SK-N-SH (cell line): Measurements from ENCODE around the gene CDH24. TPM values are rescaled to one million over a fixed set of nuclear protein-coding genes. Genes with fewer than 3 reads are reported as not detected.

Source experiments
- CTCF ChIA-PET: fragments of 300-600, 350-600 bp; formaldehyde crosslinking; extraction: SDS; loops from one replicate; lab custom pipeline; 2021; lab: Yijun Ruan, JAX
- POLR2A ChIA-PET: fragments of 350-600 bp; sonication (Branson Sonifier 250); formaldehyde crosslinking; extraction: SDS; loops from one replicate; lab custom pipeline; 2020; ENCODE audit warnings: antibody characterized with exemption, inconsistent platforms; lab: Yijun Ruan, JAX
- DNase-seq: peaks from one replicate; pipeline ENCODE4 v3.0.0; 2012
- H2AFZ ChIP-seq: fragments of 200-600 bp; sonication (generic); 2 replicates; pipeline ENCODE4 v1.8.1; 2016; ENCODE audit warnings: antibody characterized with exemption, mild to moderate bottlenecking, low read depth
- H3F3A ChIP-seq: fragments of 200-600 bp; sonication (generic); replicated peaks from 2 replicates; pipeline ENCODE3; 2016; ENCODE audit warnings: antibody characterized with exemption, mild to moderate bottlenecking; ENCODE audit not compliant: insufficient read depth
- H3K27ac ChIP-seq, 2 experiments: fragments of 200-500 bp in 1 of 2; fragments of 200-600 bp in 1 of 2; sonication (Bioruptor generic) in 1 of 2; sonication (generic), shearing (Covaris generic) in 1 of 2; 2 replicates each; pipeline versions ENCODE4 v1.5.1 to v1.6.1; 2014 to 2016; ENCODE audit warnings: low read depth in 2 of 2, inconsistent platforms in 1 of 2, low read length in 1 of 2, mild to moderate bottlenecking in 1 of 2, mixed read lengths in 1 of 2
- H3K27me3 ChIP-seq: fragments of 200-600 bp; sonication (generic), shearing (Covaris generic); 2 replicates; pipeline ENCODE4 v1.6.1; 2016; ENCODE audit warnings: mixed run types; ENCODE audit not compliant: insufficient read depth
- H3K36me3 ChIP-seq, 2 experiments: fragments of 200-500 bp in 1 of 2; fragments of 200-600 bp in 1 of 2; sonication (Bioruptor generic) in 1 of 2; sonication (generic) in 1 of 2; replicated peaks in 1 of 2; 2 replicates each; pipeline versions ENCODE3 to v1.5.1; 2014 to 2016; ENCODE audit warnings: low read length in 1 of 2, mild to moderate bottlenecking in 1 of 2; ENCODE audit not compliant: insufficient read depth in 2 of 2, control insufficient read depth in 1 of 2
- H3K4me1 ChIP-seq, 2 experiments: fragments of 200-500 bp in 1 of 2; fragments of 200-600 bp in 1 of 2; sonication (Bioruptor generic) in 1 of 2; sonication (generic), shearing (Covaris generic) in 1 of 2; 2 replicates each; pipeline versions ENCODE4 v1.5.1 to v1.6.1; 2014 to 2016; ENCODE audit warnings: low read depth in 1 of 2, low read length in 1 of 2, mixed run types in 1 of 2; ENCODE audit not compliant: insufficient read depth in 2 of 2, control insufficient read depth in 1 of 2
- H3K4me2 ChIP-seq: fragments of 200-600 bp; sonication (generic), shearing (Covaris generic); 2 replicates; pipeline ENCODE4 v1.6.1; 2017; ENCODE audit warnings: mixed run types
- H3K4me3 ChIP-seq, 2 experiments: fragments of 200-500 bp in 1 of 2; fragments of 200-600 bp in 1 of 2; sonication (Bioruptor generic) in 1 of 2; sonication (generic), shearing (Covaris generic) in 1 of 2; 2 replicates each; pipeline versions ENCODE4 v1.5.1 to v1.8.1; 2014 to 2016; ENCODE audit warnings: low read depth in 2 of 2, inconsistent platforms in 1 of 2, low read length in 1 of 2, mild to moderate bottlenecking in 1 of 2, mixed read lengths in 1 of 2, moderate library complexity in 1 of 2
- H3K79me2 ChIP-seq: fragments of 200-600 bp; sonication (generic); 2 replicates; pipeline ENCODE4 v1.8.1; 2017; ENCODE audit warnings: mild to moderate bottlenecking; ENCODE audit not compliant: insufficient read depth
- H3K9ac ChIP-seq: fragments of 200-600 bp; sonication (generic); 2 replicates; pipeline ENCODE4 v1.6.1; 2017; ENCODE audit warnings: mixed run types
- H3K9me2 ChIP-seq: fragments of 200-600 bp; sonication (generic); 2 replicates; pipeline ENCODE4 v1.6.1; 2017; ENCODE audit warnings: mixed run types
- H3K9me3 ChIP-seq: fragments of 200-600 bp; sonication (generic); 2 replicates; pipeline ENCODE4 v1.6.1; 2017; ENCODE audit warnings: mixed run types, mild to moderate bottlenecking, moderate library complexity
- H4K20me1 ChIP-seq: fragments of 200-600 bp; sonication (generic); 2 replicates; pipeline ENCODE4 v1.6.1; 2017; ENCODE audit warnings: mild to moderate bottlenecking, mixed run types; ENCODE audit not compliant: insufficient read depth
- ELF1 ChIP-seq: IDR thresholded peaks from 2 replicates; pipeline ENCODE4 v1.4.0; 2012
- FOSL2 ChIP-seq: IDR thresholded peaks from 2 replicates; pipeline ENCODE4 v1.4.0; 2012; ENCODE audit warnings: low read depth, mild to moderate bottlenecking, moderate library complexity, borderline replicate concordance
- FOXM1 ChIP-seq: IDR thresholded peaks from 2 replicates; pipeline ENCODE4 v1.4.0; 2012; ENCODE audit warnings: low read depth, mild to moderate bottlenecking
- GATA2 ChIP-seq: sonication (generic); formaldehyde crosslinking; IDR thresholded peaks from 2 replicates; pipeline ENCODE4 v1.5.0; 2020; ENCODE audit warnings: mild to moderate bottlenecking, missing genetic modification reagents
- MEF2A ChIP-seq: IDR thresholded peaks from 2 replicates; pipeline ENCODE4 v1.4.0; 2012; ENCODE audit warnings: low read depth, borderline replicate concordance
- MXI1 ChIP-seq: IDR thresholded peaks from 2 replicates; pipeline ENCODE4 v1.6.1; 2012; ENCODE audit warnings: mild to moderate bottlenecking, low read depth, low read length, improper control_type of control experiment
- NFIC ChIP-seq: IDR thresholded peaks from 2 replicates; pipeline ENCODE4 v1.4.0; 2012; ENCODE audit warnings: borderline replicate concordance
- NRF1 ChIP-seq: IDR thresholded peaks from 2 replicates; pipeline ENCODE4 v1.6.1; 2012; ENCODE audit warnings: low read depth, mild to moderate bottlenecking, low read length
- RFX5 ChIP-seq: IDR thresholded peaks from 2 replicates; pipeline ENCODE4 v1.6.1; 2012; ENCODE audit warnings: mild to moderate bottlenecking, improper control_type of control experiment, low read length
- TAF1 ChIP-seq: IDR thresholded peaks from 2 replicates; pipeline ENCODE4 v1.6.1; 2012; ENCODE audit warnings: low read depth, mild to moderate bottlenecking, low read length, moderate library complexity, borderline replicate concordance
- TEAD4 ChIP-seq: IDR thresholded peaks from 2 replicates; pipeline ENCODE4 v1.4.0; 2012; ENCODE audit warnings: mild to moderate bottlenecking, borderline replicate concordance; ENCODE audit not compliant: insufficient read depth
- WGBS: methylation state at CpG from one replicate; pipeline ENCODE4 v1.1.6; 2017; ENCODE audit warnings: low lambda C conversion rate; 5-methylcytosine and 5-hydroxymethylcytosine counted together
- polyA plus RNA-seq, 3 experiments: library from polyadenylated mRNA; depleted of rRNA; stranded (reverse); fragments of >200 nt; gene quantifications; 2 replicates each; pipeline ENCODE4 v1.2.3, GENCODE V29; 2012
- TF ChIP-seq, protein P1 (sequence below): fragments of 150-350 bp; IDR thresholded peaks from 2 replicates; pipeline ENCODE4 v1.6.1; 2016; ENCODE audit warnings: mild to moderate bottlenecking, low read depth, low read length
- TF ChIP-seq, protein P2 (sequence below): IDR thresholded peaks from 2 replicates; pipeline ENCODE4 v1.4.0; 2012; ENCODE audit warnings: low read depth, borderline replicate concordance
- TF ChIP-seq, protein P3 (sequence below): fragments of 150-350 bp; IDR thresholded peaks from 2 replicates; pipeline ENCODE4 v1.6.1; 2017; ENCODE audit warnings: antibody characterized with exemption, low read length, low read depth, borderline replicate concordance
- TF ChIP-seq, protein P4 (sequence below): IDR thresholded peaks from 2 replicates; pipeline ENCODE4 v1.6.1; 2012; ENCODE audit warnings: mild to moderate bottlenecking, low read depth, low read length, moderate library complexity

CDH24 gene
- polyA plus RNA-seq, 1 of the 3 experiments (the other 2 are of a cell fraction): 30.8 TPM

DNA sequence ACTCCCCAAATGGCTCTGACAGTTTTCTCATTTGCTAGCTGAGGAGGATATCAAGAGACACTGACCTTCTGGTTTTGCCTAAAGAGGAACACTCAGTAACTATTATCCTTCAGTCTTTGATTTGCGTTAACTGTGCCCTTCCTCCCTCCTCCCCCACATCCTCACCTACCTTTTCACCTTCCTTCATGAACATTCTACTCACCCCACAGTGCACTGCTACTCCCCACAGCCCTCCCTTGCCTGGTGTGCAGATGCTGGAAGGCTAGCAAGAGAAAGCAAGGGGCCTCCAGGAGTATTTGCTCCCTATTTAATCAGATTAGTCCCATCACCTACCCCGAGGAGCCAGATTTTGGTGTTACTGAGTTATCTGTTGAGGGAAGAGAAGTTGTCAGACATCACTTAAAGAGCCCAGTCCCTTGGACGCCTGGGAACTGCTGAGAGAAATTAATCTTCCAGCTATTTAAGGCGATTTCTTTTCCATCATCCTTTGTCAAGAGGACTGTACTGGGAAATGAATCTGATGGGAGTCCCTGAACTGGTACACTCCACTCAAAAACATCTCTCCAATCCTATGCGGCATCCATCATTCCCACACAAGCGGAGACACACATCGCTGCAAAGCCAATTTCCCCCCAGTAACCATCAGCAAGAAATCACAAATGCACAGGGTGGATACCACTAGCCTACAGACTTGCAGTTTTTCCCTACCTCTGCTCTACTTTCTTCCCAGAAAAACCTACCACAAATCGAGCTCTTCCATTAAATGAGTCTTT, 34.1 kb downstream of the CDH24 start:
- ChIA-PET POLR2A (interaction anchor here (0.7 to 2.1 kb wide), 4 partner anchors 10 to 1921 kb away, joined by 5 to 6 read pairs (median 5); no protein-coding TSS in a partner anchor), CTCF (interaction anchor here (0.6 to 4.7 kb wide), 11 partner anchors 10 to 107 kb away, joined by 3 to 27 read pairs (median 4); partner anchors contain the start of genes AJUBA and CDH24)
- no peak overlapping the region for H2AFZ ChIP-seq
- H3K27ac ChIP-seq: no peak overlapping the region; a peak in 1 of 4 replicates
- no peaks in the 10 kb centered on the region for H3K9me3 ChIP-seq
- H3K4me1 ChIP-seq: peaks cover 4 to 6% of the 10 kb centered on the region in 2 experiments; a peak in 2 of 4 replicates
- H3K36me3 ChIP-seq: peaks cover 13 to 17% of the 10 kb centered on the region in 2 experiments
- H3K4me2 ChIP-seq: no peak overlapping the region
- 73% methylated on average over 8 of the region's 8 CpGs for WGBS
- TF ChIP-seq TAF1 (no peak), RFX5 (no peak), TEAD4 (no peak), MEF2A (no peak), MXI1 (no peak), NRF1 (no peak), ELF1 (no peak), GATA2 (no peak), NFIC (no peak), FOXM1 (no peak), FOSL2 (no peak)
- TF ChIP-seq, protein P1, sequence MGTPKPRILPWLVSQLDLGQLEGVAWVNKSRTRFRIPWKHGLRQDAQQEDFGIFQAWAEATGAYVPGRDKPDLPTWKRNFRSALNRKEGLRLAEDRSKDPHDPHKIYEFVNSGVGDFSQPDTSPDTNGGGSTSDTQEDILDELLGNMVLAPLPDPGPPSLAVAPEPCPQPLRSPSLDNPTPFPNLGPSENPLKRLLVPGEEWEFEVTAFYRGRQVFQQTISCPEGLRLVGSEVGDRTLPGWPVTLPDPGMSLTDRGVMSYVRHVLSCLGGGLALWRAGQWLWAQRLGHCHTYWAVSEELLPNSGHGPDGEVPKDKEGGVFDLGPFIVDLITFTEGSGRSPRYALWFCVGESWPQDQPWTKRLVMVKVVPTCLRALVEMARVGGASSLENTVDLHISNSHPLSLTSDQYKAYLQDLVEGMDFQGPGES: no peak
- TF ChIP-seq, protein P2, sequence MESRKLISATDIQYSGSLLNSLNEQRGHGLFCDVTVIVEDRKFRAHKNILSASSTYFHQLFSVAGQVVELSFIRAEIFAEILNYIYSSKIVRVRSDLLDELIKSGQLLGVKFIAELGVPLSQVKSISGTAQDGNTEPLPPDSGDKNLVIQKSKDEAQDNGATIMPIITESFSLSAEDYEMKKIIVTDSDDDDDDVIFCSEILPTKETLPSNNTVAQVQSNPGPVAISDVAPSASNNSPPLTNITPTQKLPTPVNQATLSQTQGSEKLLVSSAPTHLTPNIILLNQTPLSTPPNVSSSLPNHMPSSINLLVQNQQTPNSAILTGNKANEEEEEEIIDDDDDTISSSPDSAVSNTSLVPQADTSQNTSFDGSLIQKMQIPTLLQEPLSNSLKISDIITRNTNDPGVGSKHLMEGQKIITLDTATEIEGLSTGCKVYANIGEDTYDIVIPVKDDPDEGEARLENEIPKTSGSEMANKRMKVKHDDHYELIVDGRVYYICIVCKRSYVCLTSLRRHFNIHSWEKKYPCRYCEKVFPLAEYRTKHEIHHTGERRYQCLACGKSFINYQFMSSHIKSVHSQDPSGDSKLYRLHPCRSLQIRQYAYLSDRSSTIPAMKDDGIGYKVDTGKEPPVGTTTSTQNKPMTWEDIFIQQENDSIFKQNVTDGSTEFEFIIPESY: no peak
- TF ChIP-seq, protein P3, sequence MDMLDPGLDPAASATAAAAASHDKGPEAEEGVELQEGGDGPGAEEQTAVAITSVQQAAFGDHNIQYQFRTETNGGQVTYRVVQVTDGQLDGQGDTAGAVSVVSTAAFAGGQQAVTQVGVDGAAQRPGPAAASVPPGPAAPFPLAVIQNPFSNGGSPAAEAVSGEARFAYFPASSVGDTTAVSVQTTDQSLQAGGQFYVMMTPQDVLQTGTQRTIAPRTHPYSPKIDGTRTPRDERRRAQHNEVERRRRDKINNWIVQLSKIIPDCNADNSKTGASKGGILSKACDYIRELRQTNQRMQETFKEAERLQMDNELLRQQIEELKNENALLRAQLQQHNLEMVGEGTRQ: no peak
- TF ChIP-seq, protein P4, sequence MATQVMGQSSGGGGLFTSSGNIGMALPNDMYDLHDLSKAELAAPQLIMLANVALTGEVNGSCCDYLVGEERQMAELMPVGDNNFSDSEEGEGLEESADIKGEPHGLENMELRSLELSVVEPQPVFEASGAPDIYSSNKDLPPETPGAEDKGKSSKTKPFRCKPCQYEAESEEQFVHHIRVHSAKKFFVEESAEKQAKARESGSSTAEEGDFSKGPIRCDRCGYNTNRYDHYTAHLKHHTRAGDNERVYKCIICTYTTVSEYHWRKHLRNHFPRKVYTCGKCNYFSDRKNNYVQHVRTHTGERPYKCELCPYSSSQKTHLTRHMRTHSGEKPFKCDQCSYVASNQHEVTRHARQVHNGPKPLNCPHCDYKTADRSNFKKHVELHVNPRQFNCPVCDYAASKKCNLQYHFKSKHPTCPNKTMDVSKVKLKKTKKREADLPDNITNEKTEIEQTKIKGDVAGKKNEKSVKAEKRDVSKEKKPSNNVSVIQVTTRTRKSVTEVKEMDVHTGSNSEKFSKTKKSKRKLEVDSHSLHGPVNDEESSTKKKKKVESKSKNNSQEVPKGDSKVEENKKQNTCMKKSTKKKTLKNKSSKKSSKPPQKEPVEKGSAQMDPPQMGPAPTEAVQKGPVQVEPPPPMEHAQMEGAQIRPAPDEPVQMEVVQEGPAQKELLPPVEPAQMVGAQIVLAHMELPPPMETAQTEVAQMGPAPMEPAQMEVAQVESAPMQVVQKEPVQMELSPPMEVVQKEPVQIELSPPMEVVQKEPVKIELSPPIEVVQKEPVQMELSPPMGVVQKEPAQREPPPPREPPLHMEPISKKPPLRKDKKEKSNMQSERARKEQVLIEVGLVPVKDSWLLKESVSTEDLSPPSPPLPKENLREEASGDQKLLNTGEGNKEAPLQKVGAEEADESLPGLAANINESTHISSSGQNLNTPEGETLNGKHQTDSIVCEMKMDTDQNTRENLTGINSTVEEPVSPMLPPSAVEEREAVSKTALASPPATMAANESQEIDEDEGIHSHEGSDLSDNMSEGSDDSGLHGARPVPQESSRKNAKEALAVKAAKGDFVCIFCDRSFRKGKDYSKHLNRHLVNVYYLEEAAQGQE: no peak
- peaks cover 10% of the 10 kb centered on the region for H3F3A ChIP-seq
- H3K9me2 ChIP-seq: no peaks in the 10 kb centered on the region
- H4K20me1 ChIP-seq: no peaks in the 10 kb centered on the region
- H3K27me3 ChIP-seq: no peaks in the 10 kb centered on the region
- H3K9ac ChIP-seq: no peak overlapping the region
- peaks cover 8% of the 10 kb centered on the region; the same call in 1 of the 2 replicates for H3K79me2 ChIP-seq
- DNase-seq: no peak
- no peak overlapping the region for H3K4me3 ChIP-seq
